ENCODE results near the gene FCSK. TPM values are rescaled to one million over a fixed set of nuclear protein-coding genes. Genes with fewer than 3 reads are reported as not detected.
A peak's percentile ranks its signal among the peaks of the same experiment; 100 is the strongest.

The FCSK gene
- total RNA-seq, 2 donors from 2014 or later, result 15.0 to 28.3 TPM

GRCh38 chr16:70526403-70526802, 72.0 kb downstream of the FCSK start:
- TF ChIP-seq CTCF (IDR thresholded peaks at IDR 0.05), result no peak
- no peak for TF ChIP-seq POLR2A (IDR thresholded peaks at IDR 0.05)
- WGBS, 2 donors, result 80 to 87% methylated on average over 6 of the region's 6 CpGs
- no peak overlapping the region for H3K27ac ChIP-seq
- peaks cover 13 to 18% of the 10 kb centered on the region in 2 donors for H3K36me3 ChIP-seq (replicated peaks in 1 of 2; ENCODE audit: insufficient read depth in 1 of 2, low read depth in 2 of 2)
- DNase-seq (no peak), ATAC-seq (no peak)
- H3K27me3 ChIP-seq, result no peaks in the 10 kb centered on the region
- H3K9me3 ChIP-seq, result no peaks in the 10 kb centered on the region
- peaks cover 47% of the 10 kb centered on the region for H3K4me1 ChIP-seq
- no peak overlapping the region for H3K4me3 ChIP-seq
- intact Hi-C loops (cut with DNase I), result no loop called here

GRCh38 chr16:70527315-70527996, 73.1 kb downstream of the FCSK start:
- peaks cover 41% of the 10 kb centered on the region for H3K4me1 ChIP-seq
- WGBS, 2 donors, result 71 to 77% methylated on average over 8 of the region's 8 CpGs
- H3K27ac ChIP-seq, result no peak overlapping the region
- H3K9me3 ChIP-seq, result no peaks in the 10 kb centered on the region
- intact Hi-C loops (cut with DNase I), result no loop called here
- DNase-seq, result no peak
- ATAC-seq, result no peak
- H3K36me3 ChIP-seq (replicated peaks in 1 of 2; ENCODE audit: insufficient read depth in 1 of 2, low read depth in 2 of 2), result peaks cover 17 to 23% of the 10 kb centered on the region in 2 donors
- no peak overlapping the region for H3K4me3 ChIP-seq
- H3K27me3 ChIP-seq, result no peaks in the 10 kb centered on the region
- TF ChIP-seq CTCF (IDR thresholded peaks at IDR 0.05), result no peak
- TF ChIP-seq POLR2A (IDR thresholded peaks at IDR 0.05), result no peak

- Histone ChIP-seq H3K36me3 (replicated peaks in 1 of 2; ENCODE audit: insufficient read depth in 1 of 2, low read depth in 2 of 2) (peaks cover 17 to 38% of the 10 kb centered on the region in 2 donors), H3K4me1 (peaks cover 36% of the 10 kb centered on the region), H3K27ac (no peak overlapping the region), H3K9me3 (no peaks in the 10 kb centered on the region), H3K27me3 (no peaks in the 10 kb centered on the region), H3K4me3 (no peak overlapping the region)
- no peak for ATAC-seq
- intact Hi-C loops (cut with DNase I), result no loop called here
- no peak for DNase-seq
- peak in 6 of 7 experiments; percentile 29 to 46 (median 38) for TF ChIP-seq CTCF (IDR thresholded peaks at IDR 0.05)
- TF ChIP-seq POLR2A (IDR thresholded peaks at IDR 0.05), result no peak
- 67 to 71% methylated on average over 8 of the region's 8 CpGs for WGBS, 2 donors
These were observed 74.8 kb downstream of the FCSK start for GRCh38 chr16:70529051-70529777.

Small RNAs within 50 kb of the gene (small RNA-seq; reads per million reads assigned to genes)
- gene RNU6-23P (not detected), gene RPS27P26 (not detected), gene SNORD111B (596 reads per million, percentile 98 among the genes with 10 or more reads in this experiment)

Other genes with a start within 250 kb of the FCSK start
- 10 to 100 TPM; 19.2 to 21.8 TPM for gene EXOSC6, start 202.7 kb upstream of the FCSK start, total RNA-seq
- 10 to 100 TPM; 49.3 to 72.8 TPM for gene AARS1, start 165.1 kb upstream of the FCSK start, total RNA-seq
- gene DDX19B, start 155.4 kb upstream of the FCSK start, total RNA-seq, result 10 to 100 TPM; 31.4 to 37.9 TPM
- gene DDX19A, start 107.7 kb upstream of the FCSK start, total RNA-seq, result 10 to 100 TPM; 18.1 to 24.1 TPM
- gene ST3GAL2, start 15.5 kb upstream of the FCSK start, total RNA-seq, result 10 to 100 TPM in 1 of 2 donors, 1 to 10 TPM in 1; 9.1 to 11.2 TPM
- 10 to 100 TPM; 23.1 to 43.8 TPM for gene COG4, start 69.0 kb downstream of the FCSK start, total RNA-seq
- 10 to 100 TPM; 47.5 to 53.4 TPM for gene SF3B3, start 69.2 kb downstream of the FCSK start, total RNA-seq
- 1 to 10 TPM in 1 of 2 donors, under 1 TPM in 1; 0.78 to 3.0 TPM for gene IL34, start 192.0 kb downstream of the FCSK start, total RNA-seq
- 10 to 100 TPM in 1 of 2 donors, 1 to 10 TPM in 1; 8.8 to 23.4 TPM for gene MTSS2, start 231.5 kb downstream of the FCSK start, total RNA-seq

Data from body of pancreas (tissue), 4 donors.